Loucy (cell line): ENCODE data around the gene IER5.

Experiments
- H2AFZ ChIP-seq: fragments of 200-600 bp; sonication (generic); 2 replicates; pipeline ENCODE4 v1.6.0; 2016; ENCODE audit warnings: antibody characterized with exemption, mild to moderate bottlenecking, low read length, moderate library complexity
- H3F3A ChIP-seq: fragments of 200-600 bp; 2 replicates; pipeline ENCODE4 v1.6.0; 2016; ENCODE audit warnings: antibody characterized with exemption, low read depth, mild to moderate bottlenecking
- H3K27me3 ChIP-seq: fragments of 200-600 bp; sonication (generic); 2 replicates; pipeline ENCODE4 v1.6.1; 2014; ENCODE audit warnings: low read length, mild to moderate bottlenecking; ENCODE audit not compliant: insufficient read depth, poor library complexity, severe bottlenecking
- H3K36me3 ChIP-seq: fragments of 200-600 bp; sonication (generic); 2 replicates; pipeline ENCODE4 v1.6.1; 2016; ENCODE audit warnings: low read length; ENCODE audit not compliant: insufficient read depth
- H3K4me1 ChIP-seq: fragments of 200-600 bp; sonication (generic); 2 replicates; pipeline ENCODE4 v1.5.1; 2014; ENCODE audit warnings: low read length, mild to moderate bottlenecking; ENCODE audit not compliant: insufficient read depth, poor library complexity, severe bottlenecking
- H3K4me2 ChIP-seq: fragments of 200-600 bp; sonication (generic); 2 replicates; pipeline ENCODE4 v1.6.0; 2014; ENCODE audit warnings: antibody characterized with exemption, low read length, low read depth, mild to moderate bottlenecking; ENCODE audit not compliant: poor library complexity, severe bottlenecking
- H3K4me3 ChIP-seq: fragments of 200-600 bp; sonication (generic); 2 replicates; pipeline ENCODE4 v1.5.1; 2014; ENCODE audit warnings: low read length, mild to moderate bottlenecking, mixed read lengths; ENCODE audit not compliant: poor library complexity, severe bottlenecking
- H3K79me2 ChIP-seq: fragments of 200-600 bp; sonication (generic); 2 replicates; pipeline ENCODE4 v1.6.1; 2014; ENCODE audit warnings: low read length; ENCODE audit not compliant: insufficient read depth
- H3K9ac ChIP-seq: fragments of 200-600 bp; sonication (generic); 2 replicates; pipeline ENCODE4 v1.6.0; 2014; ENCODE audit warnings: mild to moderate bottlenecking, low read depth, low read length, moderate library complexity; ENCODE audit not compliant: poor library complexity, severe bottlenecking
- H3K9me2 ChIP-seq: fragments of 200-600 bp; sonication (generic); replicated peaks from 2 replicates; pipeline ENCODE4 v1.6.1; 2016; ENCODE audit warnings: low read depth, low read length, mixed read lengths
- H3K9me3 ChIP-seq: fragments of 200-600 bp; sonication (generic); 2 replicates; pipeline ENCODE4 v1.6.1; 2014; ENCODE audit warnings: mild to moderate bottlenecking, antibody characterized with exemption, low read length, low read depth; ENCODE audit not compliant: insufficient read depth
- H4K20me1 ChIP-seq: fragments of 200-600 bp; sonication (generic); 2 replicates; pipeline ENCODE4 v1.6.0; 2014; ENCODE audit warnings: antibody characterized with exemption, low read length, mild to moderate bottlenecking; ENCODE audit not compliant: insufficient read depth, poor library complexity, severe bottlenecking
- CTCF ChIP-seq: fragments of 200-600 bp; sonication (generic); conservative IDR thresholded peaks from 2 replicates; pipeline ENCODE4 v1.5.1; 2014; ENCODE audit warnings: mild to moderate bottlenecking, antibody characterized with exemption, low read length
- EZH2phosphoT487 ChIP-seq: fragments of 200-600 bp; IDR thresholded peaks from 2 replicates; pipeline ENCODE4 v1.6.1; 2018; ENCODE audit warnings: antibody characterized with exemption, mild to moderate bottlenecking, moderate library complexity, borderline replicate concordance

IER5 gene

GRCh38 chr1:181061891-181062835, 26.3 kb upstream of the IER5 start:
- no peaks in the 10 kb centered on the region for H3K27me3 ChIP-seq
- no peaks in the 10 kb centered on the region for H3K9me2 ChIP-seq
- peak overlapping the region; percentile 63 for H3K4me3 ChIP-seq
- H3K9me3 ChIP-seq: peaks cover 6% of the 10 kb centered on the region; the same call in 1 of the 2 replicates
- no peaks in the 10 kb centered on the region for H4K20me1 ChIP-seq
- H3K36me3 ChIP-seq: no peaks in the 10 kb centered on the region
- no peaks in the 10 kb centered on the region for H3K79me2 ChIP-seq
- H3K4me2 ChIP-seq: peak overlapping the region; percentile 73
- no peak for TF ChIP-seq EZH2phosphoT487
- TF ChIP-seq CTCF: no peak
- peaks cover 33% of the 10 kb centered on the region for H3K4me1 ChIP-seq
- H3K9ac ChIP-seq: peak overlapping the region; percentile 62
- peaks cover 7% of the 10 kb centered on the region; the same call in 1 of the 2 replicates for H3F3A ChIP-seq
- peak overlapping the region; percentile 36 for H2AFZ ChIP-seq

GRCh38 chr1:181062836-181063428, 25.6 kb upstream of the IER5 start:
- Histone ChIP-seq H3K9me3 (peaks cover 6% of the 10 kb centered on the region; the same call in 1 of the 2 replicates), H3K9me2 (no peaks in the 10 kb centered on the region), H4K20me1 (no peaks in the 10 kb centered on the region), H3K4me3 (peak overlapping the region; percentile 63), H3K27me3 (no peaks in the 10 kb centered on the region), H3K4me2 (peak overlapping the region; percentile 73), H3K36me3 (no peaks in the 10 kb centered on the region), H3F3A (peaks cover 7% of the 10 kb centered on the region; the same call in 1 of the 2 replicates), H3K4me1 (peaks cover 33% of the 10 kb centered on the region), H3K9ac (peak overlapping the region; percentile 62), H2AFZ (peak overlapping the region; percentile 36), H3K79me2 (no peaks in the 10 kb centered on the region)
- TF ChIP-seq EZH2phosphoT487 (no peak), CTCF (no peak)

- H3K4me2 ChIP-seq: no peak overlapping the region
- TF ChIP-seq EZH2phosphoT487: no peak
- peak overlapping the region; percentile 62 for H3K9ac ChIP-seq
- no peaks in the 10 kb centered on the region for H3K79me2 ChIP-seq
- no peak overlapping the region for H3K4me3 ChIP-seq
- peaks cover 6% of the 10 kb centered on the region; the same call in 1 of the 2 replicates for H3K9me3 ChIP-seq
- H3K27me3 ChIP-seq: no peaks in the 10 kb centered on the region
- no peaks in the 10 kb centered on the region for H4K20me1 ChIP-seq
- peaks cover 7% of the 10 kb centered on the region; the same call in 1 of the 2 replicates for H3F3A ChIP-seq
- peak overlapping the region; percentile 43; the same call in 1 of the 2 replicates for H2AFZ ChIP-seq
- peaks cover 33% of the 10 kb centered on the region for H3K4me1 ChIP-seq
- no peaks in the 10 kb centered on the region for H3K36me3 ChIP-seq
- H3K9me2 ChIP-seq: no peaks in the 10 kb centered on the region
Observed at GRCh38 chr1:181064011-181064623, 24.4 kb upstream of the IER5 start.
